Ovary (tissue), 3 donors: ENCODE results near the gene THEM4.

ENCODE experiments used
- EP300 ChIP-seq: sonication (generic); formaldehyde crosslinking; IDR thresholded peaks from one replicate; pipeline ENCODE4 v1.6.1; 2017; ENCODE audit warnings: antibody characterized with exemption
- POLR2A ChIP-seq: fragments of 450-650 bp; IDR thresholded peaks from one replicate; pipeline ENCODE4 v1.6.1; 2017; ENCODE audit warnings: antibody characterized with exemption, mild to moderate bottlenecking, moderate library complexity
- TF ChIP-seq, protein P1 (sequence below), 3 donors: fragments of 450-650 bp in 2 of 3; fragments of 200-600 bp in 1 of 3; IDR thresholded peaks; one replicate each; pipeline versions ENCODE4 v1.5.1 to v1.8.0; 2016 to 2022; ENCODE audit warnings: antibody characterized with exemption in 3 of 3, mild to moderate bottlenecking in 1 of 3
- donor health status: DM: no; HTN: no; CAD: no.

DNA sequence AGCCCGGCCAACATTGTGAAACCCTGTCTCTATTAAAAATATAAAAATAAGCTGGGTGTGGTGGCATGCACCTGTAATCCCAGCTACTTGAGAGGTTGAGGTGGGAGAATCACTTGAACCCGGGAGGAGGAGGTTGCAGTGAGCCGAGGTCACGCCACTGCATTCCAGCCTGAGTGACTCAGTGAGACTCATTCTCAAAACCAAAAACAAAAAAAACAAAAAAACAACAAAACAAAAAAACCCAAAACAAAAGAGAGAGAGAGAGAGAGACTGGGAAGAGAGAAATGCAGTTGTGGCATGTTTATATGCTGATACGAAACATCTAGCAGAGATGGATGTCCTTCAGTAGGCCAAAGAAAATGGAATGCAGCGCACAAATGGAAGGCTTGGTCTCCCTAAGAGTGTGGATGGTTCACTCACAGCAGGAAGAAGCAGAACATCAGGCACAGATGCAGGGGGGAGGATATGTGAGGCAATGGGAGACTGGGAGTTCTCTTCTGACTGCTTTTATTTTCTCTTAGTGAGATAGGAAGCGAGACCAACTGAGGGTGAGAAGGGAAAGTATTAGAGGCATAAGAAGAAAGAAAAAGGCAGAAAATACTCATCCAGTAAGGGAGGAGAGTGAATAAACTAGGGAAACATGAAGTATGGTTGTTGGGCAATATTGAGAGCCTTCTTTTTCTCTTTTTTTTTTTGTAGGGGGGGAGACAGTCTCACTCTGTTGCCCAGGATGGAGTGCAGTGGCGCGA, 16.0 kb downstream of the THEM4 start:
- TF ChIP-seq, protein P1, sequence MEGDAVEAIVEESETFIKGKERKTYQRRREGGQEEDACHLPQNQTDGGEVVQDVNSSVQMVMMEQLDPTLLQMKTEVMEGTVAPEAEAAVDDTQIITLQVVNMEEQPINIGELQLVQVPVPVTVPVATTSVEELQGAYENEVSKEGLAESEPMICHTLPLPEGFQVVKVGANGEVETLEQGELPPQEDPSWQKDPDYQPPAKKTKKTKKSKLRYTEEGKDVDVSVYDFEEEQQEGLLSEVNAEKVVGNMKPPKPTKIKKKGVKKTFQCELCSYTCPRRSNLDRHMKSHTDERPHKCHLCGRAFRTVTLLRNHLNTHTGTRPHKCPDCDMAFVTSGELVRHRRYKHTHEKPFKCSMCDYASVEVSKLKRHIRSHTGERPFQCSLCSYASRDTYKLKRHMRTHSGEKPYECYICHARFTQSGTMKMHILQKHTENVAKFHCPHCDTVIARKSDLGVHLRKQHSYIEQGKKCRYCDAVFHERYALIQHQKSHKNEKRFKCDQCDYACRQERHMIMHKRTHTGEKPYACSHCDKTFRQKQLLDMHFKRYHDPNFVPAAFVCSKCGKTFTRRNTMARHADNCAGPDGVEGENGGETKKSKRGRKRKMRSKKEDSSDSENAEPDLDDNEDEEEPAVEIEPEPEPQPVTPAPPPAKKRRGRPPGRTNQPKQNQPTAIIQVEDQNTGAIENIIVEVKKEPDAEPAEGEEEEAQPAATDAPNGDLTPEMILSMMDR (IDR thresholded peaks at IDR 0.05), result no peak
- TF ChIP-seq EP300 (no peak), POLR2A (no peak)
